ENCODE measurements around the gene MEIS3.

The MEIS3 gene

DNA sequence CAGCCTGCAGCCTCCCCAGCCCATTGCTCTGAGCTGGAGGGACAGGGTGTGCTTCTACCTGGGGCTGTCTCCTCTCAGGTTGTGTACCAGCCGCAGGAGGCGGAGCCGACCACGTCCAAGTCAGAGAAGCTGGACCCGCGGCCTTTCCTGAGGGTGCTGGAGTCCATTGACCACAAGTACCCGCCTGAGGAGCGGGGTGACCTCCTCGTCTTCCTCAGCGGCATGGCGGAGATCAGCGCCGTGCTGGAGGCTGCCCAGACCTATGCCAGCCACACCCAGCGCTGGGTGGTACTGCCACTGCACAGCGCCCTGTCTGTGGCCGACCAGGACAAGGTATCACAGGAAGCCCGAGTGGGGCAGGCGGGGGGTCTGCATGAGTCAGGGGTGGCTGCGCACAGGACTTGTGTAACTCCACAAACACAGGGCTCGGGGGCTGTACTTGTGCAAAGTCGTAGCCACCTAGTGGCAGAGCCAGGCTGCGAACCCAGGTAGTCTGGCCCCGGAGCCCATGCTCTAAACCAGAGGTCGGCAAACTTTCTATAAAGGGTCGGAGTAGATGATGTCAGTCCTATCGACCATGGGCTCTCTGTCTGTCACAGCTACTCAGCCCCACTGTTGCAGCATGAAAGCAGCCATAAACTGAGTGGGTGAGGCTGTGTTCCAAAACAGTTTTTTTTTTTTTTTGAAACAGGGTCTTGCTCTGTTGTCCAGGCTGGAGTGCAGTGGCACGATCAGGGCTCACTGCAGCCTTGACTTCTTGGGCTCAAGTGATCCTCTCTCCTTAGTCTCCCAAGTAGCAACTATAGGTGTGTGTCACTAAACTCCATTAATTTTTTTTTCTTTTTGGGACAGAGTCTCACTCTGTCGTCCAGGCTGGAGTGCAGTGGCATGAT is 61.3 kb downstream of the MEIS3 start:
- ATAC-seq: no peak

DNA sequence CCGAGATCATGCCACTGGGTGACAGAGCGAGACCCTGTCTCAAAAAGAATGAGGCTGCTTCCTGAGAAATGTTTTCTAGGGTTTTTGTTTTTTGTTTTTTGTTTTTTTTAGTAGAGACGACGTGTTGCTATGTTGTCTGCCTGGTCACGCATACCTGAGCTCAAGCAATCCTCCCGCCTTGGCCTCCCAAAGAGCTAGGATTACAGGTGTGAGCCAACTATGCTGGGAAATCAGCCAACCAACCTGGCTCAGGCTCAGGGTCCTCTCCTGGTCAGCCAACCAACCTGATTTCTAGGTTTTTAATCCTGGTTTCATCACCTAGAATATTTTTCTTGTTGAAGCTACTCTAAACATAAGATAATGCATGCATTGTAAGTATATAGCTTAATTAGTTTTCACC is 62.4 kb downstream of the MEIS3 start:
- no peak for ATAC-seq

DNA sequence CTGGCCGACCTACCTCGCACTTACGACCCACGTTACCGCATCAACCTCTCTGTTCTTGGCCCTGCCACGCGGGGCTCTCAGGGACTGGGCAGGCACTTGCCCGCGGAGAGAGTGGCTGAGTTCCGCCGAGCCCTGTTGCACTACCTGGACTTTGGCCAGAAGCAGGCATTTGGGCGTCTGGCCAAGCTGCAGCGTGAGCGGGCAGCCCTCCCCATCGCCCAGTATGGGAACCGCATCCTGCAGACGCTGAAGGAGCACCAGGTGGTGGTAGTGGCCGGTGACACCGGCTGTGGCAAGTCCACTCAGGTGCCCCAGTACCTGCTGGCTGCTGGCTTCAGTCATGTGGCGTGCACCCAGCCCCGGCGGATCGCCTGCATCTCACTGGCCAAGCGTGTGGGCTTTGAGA is 66.0 kb downstream of the MEIS3 start:
- ATAC-seq: no peak

Measured in activated CD4-positive, CD25-positive, alpha-beta regulatory T cell treated with anti-CD3 and anti-CD28 coated beads, Interleukin-2, amount 50 U/mL, for 24 hours (primary cell).